ENCODE data around the gene SLC6A6. TPM values are rescaled to one million over a fixed set of nuclear protein-coding genes. Genes with fewer than 3 reads are reported as not detected.
A peak's percentile ranks its signal among the peaks of the same experiment; 100 is the strongest.

SLC6A6 gene
- total RNA-seq, 2 donors from 2014 or later: 51.8 to 68.6 TPM

GRCh38 chr3:14472471-14473351 is 70.3 kb downstream of the SLC6A6 start:
- peak overlapping the region; percentile 61 for H3K27ac Mint-ChIP-seq
- no peaks in the 10 kb centered on the region for H3K27me3 Mint-ChIP-seq
- no peaks in the 10 kb centered on the region for H3K9me3 ChIP-seq (ENCODE audit: control insufficient read depth, low read length, poor library complexity, severe bottlenecking)
- ATAC-seq: no peak
- no peaks in the 10 kb centered on the region for H3K36me3 Mint-ChIP-seq (ENCODE audit: low read depth)
- H3K4me1 Mint-ChIP-seq: no peaks in the 10 kb centered on the region
- H3K4me3 Mint-ChIP-seq: no peak overlapping the region
- no peak for DNase-seq

GRCh38 chr3:14473411-14473891 is 71.0 kb downstream of the SLC6A6 start:
- H3K4me1 Mint-ChIP-seq: no peaks in the 10 kb centered on the region
- peaks cover 5% of the 10 kb centered on the region for H3K36me3 Mint-ChIP-seq (ENCODE audit: low read depth)
- H3K9me3 ChIP-seq (ENCODE audit: control insufficient read depth, low read length, poor library complexity, severe bottlenecking): no peaks in the 10 kb centered on the region
- no peak for ATAC-seq
- no peak for DNase-seq
- no peaks in the 10 kb centered on the region for H3K27me3 Mint-ChIP-seq
- H3K4me3 Mint-ChIP-seq: no peak overlapping the region
- peak overlapping the region; percentile 61 for H3K27ac Mint-ChIP-seq

DNA sequence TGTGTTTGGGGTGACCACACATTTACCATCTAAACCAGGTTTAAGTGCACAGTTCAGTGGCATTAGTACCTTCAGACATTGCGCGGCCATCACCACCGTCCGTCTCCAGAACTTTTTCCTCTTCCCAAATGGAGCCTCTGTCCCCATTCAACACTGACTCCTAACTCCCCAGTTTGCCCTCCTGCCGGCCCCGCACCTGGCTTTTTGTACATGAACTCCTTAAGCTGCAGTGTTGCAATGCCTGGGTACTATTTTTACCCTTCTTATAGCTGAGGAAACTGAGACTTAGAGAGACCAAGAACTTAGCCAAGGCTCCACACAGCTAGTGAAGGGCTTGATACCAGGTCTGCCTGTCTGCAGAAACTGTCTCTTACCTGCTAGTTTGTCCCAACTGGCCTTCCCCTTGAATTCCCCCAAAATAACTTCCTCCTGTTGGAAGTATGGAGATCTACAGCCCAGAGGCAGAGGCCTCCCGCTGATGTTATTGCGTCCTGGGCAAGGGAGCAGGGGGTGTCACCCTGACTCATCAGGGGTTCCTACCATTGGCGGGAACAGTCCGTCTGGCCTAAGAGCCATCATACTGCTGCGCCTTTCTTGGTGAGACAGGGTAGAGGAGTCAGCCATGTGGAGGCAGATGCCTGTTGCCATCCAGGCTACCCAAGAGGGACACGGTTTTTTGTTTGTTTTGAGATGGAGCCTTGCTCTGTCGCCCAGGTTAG is 72.1 kb downstream of the SLC6A6 start:
- Mint-ChIP-seq H3K27me3 (no peaks in the 10 kb centered on the region), H3K36me3 (ENCODE audit: low read depth) (peaks cover 7% of the 10 kb centered on the region), H3K27ac (no peak overlapping the region), H3K4me3 (peak overlapping the region; percentile 45), H3K4me1 (no peaks in the 10 kb centered on the region)
- ATAC-seq: no peak
- DNase-seq: no peak
- H3K9me3 ChIP-seq (ENCODE audit: control insufficient read depth, low read length, poor library complexity, severe bottlenecking): no peaks in the 10 kb centered on the region

DNA sequence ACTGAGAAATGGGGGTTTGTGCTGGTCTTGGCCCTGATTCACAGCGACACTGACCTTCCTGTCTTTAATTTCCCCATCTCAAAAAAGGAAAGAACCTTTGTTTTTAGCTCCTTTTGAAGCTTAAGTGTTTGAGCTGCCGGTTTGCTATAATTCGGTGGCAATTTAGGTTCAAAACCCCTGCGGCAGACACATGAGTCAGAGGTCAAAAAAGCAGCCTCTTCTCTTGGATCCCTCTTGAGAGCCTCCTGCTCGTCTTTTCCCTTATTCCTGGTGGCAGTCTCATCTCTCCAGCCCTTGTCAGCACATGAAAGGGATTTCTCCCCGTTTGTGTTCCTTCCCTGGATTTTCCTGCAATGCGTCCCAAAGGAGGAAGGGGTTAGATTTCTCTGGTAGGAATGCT is 73.2 kb downstream of the SLC6A6 start:
- Mint-ChIP-seq H3K36me3 (ENCODE audit: low read depth) (peaks cover 7% of the 10 kb centered on the region), H3K4me3 (no peak overlapping the region), H3K27me3 (no peaks in the 10 kb centered on the region), H3K4me1 (no peaks in the 10 kb centered on the region), H3K27ac (no peak overlapping the region)
- no peaks in the 10 kb centered on the region for H3K9me3 ChIP-seq (ENCODE audit: control insufficient read depth, low read length, poor library complexity, severe bottlenecking)
- DNase-seq (no peak), ATAC-seq (no peak)

- no peak for ATAC-seq
- no peaks in the 10 kb centered on the region for H3K9me3 ChIP-seq (ENCODE audit: control insufficient read depth, low read length, poor library complexity, severe bottlenecking)
- Mint-ChIP-seq H3K27ac (no peak overlapping the region), H3K27me3 (no peaks in the 10 kb centered on the region), H3K4me1 (peaks cover 4% of the 10 kb centered on the region), H3K36me3 (ENCODE audit: low read depth) (peaks cover 12% of the 10 kb centered on the region), H3K4me3 (no peak overlapping the region)
- DNase-seq: no peak
These were observed 74.3 kb downstream of the SLC6A6 start for GRCh38 chr3:14476583-14477265.

DNA sequence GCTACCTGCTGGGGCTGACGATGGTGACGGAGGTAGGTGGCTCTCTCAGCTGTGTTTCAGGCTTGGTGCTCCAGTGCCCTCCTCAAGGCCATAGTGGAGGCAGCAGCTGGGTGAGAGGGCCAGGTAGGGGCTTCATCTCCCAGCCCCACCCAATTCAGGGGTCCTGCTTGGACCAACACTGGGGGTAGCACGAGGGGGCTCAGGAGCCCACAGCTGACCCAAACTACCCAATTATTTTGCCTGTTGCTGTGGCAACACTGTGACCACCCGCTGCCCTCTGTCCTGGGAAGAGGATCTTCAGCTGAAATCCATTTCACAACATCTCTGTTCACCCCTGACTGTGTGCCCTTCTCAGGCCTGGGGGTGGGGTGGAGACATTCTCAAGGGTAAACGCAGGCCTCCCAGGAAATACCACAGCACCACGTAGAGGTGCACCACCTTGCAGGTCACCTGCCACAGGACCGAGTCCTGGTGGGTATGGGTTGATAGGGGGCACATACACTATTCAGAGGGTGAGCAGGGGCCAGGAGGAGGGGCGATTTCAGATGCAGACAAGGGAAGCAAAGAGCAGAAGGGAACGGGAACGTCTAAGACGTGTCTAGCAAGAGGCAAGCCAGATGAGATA is 75.0 kb downstream of the SLC6A6 start:
- DNase-seq (no peak), ATAC-seq (no peak)
- peaks cover 4% of the 10 kb centered on the region for H3K4me1 Mint-ChIP-seq
- no peak overlapping the region for H3K4me3 Mint-ChIP-seq
- peaks cover 14% of the 10 kb centered on the region for H3K36me3 Mint-ChIP-seq (ENCODE audit: low read depth)
- no peaks in the 10 kb centered on the region for H3K27me3 Mint-ChIP-seq
- no peak overlapping the region for H3K27ac Mint-ChIP-seq
- H3K9me3 ChIP-seq (ENCODE audit: control insufficient read depth, low read length, poor library complexity, severe bottlenecking): no peaks in the 10 kb centered on the region

DNA sequence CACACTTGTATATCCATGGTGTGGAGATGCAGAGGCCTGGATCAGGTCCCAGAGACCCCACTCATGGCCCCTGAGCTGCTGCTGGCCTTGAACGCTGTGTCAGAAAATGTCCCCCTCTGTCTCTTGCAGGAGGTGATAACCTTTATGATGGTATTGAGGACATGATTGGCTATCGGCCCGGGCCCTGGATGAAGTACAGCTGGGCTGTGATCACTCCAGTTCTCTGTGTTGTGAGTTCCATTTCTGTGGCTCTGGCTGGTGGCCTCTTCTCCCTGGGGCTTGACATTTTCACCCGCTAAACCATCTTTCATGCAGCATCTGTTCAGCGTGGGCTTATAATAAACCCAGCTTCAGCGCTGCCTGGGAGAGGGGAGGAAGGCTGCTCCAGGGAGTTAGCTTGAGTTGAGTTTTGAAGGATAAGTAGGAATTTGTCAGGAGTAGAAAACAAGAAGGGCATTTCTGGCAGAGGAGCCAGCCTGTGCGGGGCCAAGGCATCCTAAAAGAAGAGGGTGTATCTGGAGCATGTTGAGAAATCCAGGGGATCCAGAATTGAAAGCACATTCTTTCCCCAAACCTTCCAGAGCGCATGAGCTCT is 76.6 kb downstream of the SLC6A6 start:
- Mint-ChIP-seq H3K27ac (no peak overlapping the region), H3K4me1 (peaks cover 8% of the 10 kb centered on the region), H3K27me3 (no peaks in the 10 kb centered on the region), H3K4me3 (no peak overlapping the region), H3K36me3 (ENCODE audit: low read depth) (peaks cover 14% of the 10 kb centered on the region)
- H3K9me3 ChIP-seq (ENCODE audit: control insufficient read depth, low read length, poor library complexity, severe bottlenecking): no peaks in the 10 kb centered on the region
- ATAC-seq (no peak), DNase-seq (no peak)

GRCh38 chr3:14479591-14479990 is 77.2 kb downstream of the SLC6A6 start:
- H3K4me3 Mint-ChIP-seq: no peak overlapping the region
- no peak for DNase-seq
- H3K4me1 Mint-ChIP-seq: peaks cover 8% of the 10 kb centered on the region
- no peaks in the 10 kb centered on the region for H3K9me3 ChIP-seq (ENCODE audit: control insufficient read depth, low read length, poor library complexity, severe bottlenecking)
- no peak for ATAC-seq
- H3K27ac Mint-ChIP-seq: no peak overlapping the region
- no peaks in the 10 kb centered on the region for H3K27me3 Mint-ChIP-seq
- H3K36me3 Mint-ChIP-seq (ENCODE audit: low read depth): peaks cover 17% of the 10 kb centered on the region

- Mint-ChIP-seq H3K27me3 (no peaks in the 10 kb centered on the region), H3K27ac (peak overlapping the region; percentile 32)
These were observed 78.0 kb downstream of the SLC6A6 start for GRCh38 chr3:14480207-14481017.

GRCh38 chr3:14481018-14481645 is 78.7 kb downstream of the SLC6A6 start:
- H3K4me1 Mint-ChIP-seq: peaks cover 8% of the 10 kb centered on the region
- no peak for ATAC-seq
- H3K36me3 Mint-ChIP-seq (ENCODE audit: low read depth): peaks cover 20% of the 10 kb centered on the region
- no peaks in the 10 kb centered on the region for H3K27me3 Mint-ChIP-seq
- peak overlapping the region; percentile 32 for H3K27ac Mint-ChIP-seq
- H3K9me3 ChIP-seq (ENCODE audit: control insufficient read depth, low read length, poor library complexity, severe bottlenecking): no peaks in the 10 kb centered on the region
- no peak overlapping the region for H3K4me3 Mint-ChIP-seq
- no peak for DNase-seq

More at GRCh38 chr3:14480207-14481017, 78.0 kb downstream of the SLC6A6 start:
- DNase-seq: no peak
- Mint-ChIP-seq H3K36me3 (ENCODE audit: low read depth) (peaks cover 19% of the 10 kb centered on the region), H3K4me1 (peaks cover 8% of the 10 kb centered on the region), H3K4me3 (no peak overlapping the region)
- H3K9me3 ChIP-seq (ENCODE audit: control insufficient read depth, low read length, poor library complexity, severe bottlenecking): no peaks in the 10 kb centered on the region
- ATAC-seq: no peak

- H3K4me3 Mint-ChIP-seq: peak overlapping the region; percentile 25
- DNase-seq (no peak), ATAC-seq (no peak)
- H3K4me1 Mint-ChIP-seq: peaks cover 8% of the 10 kb centered on the region
- H3K36me3 Mint-ChIP-seq (ENCODE audit: low read depth): peaks cover 20% of the 10 kb centered on the region
- peak overlapping the region; percentile 11 for H3K27ac Mint-ChIP-seq
- no peaks in the 10 kb centered on the region for H3K9me3 ChIP-seq (ENCODE audit: control insufficient read depth, low read length, poor library complexity, severe bottlenecking)
- no peaks in the 10 kb centered on the region for H3K27me3 Mint-ChIP-seq
These were observed 79.2 kb downstream of the SLC6A6 start for GRCh38 chr3:14481646-14482036.
